GM18873 (cell line): ENCODE data around the gene CDC14B.
"Not testable (repeated sequence)": the region's sequence is repeated elsewhere in the genome, so short reads cannot be mapped to it uniquely, and the experiment has no call there.

Experiments
- ATAC-seq: cut with Tn5 transposase; IDR thresholded peaks from one replicate; pipeline ENCODE4 v1.9.1; 2021; ENCODE audit warnings: mild to moderate bottlenecking, moderate library complexity, moderate number of reproducible peaks; ENCODE audit not compliant: unreplicated experiment, low FRiP score

Gene CDC14B

DNA sequence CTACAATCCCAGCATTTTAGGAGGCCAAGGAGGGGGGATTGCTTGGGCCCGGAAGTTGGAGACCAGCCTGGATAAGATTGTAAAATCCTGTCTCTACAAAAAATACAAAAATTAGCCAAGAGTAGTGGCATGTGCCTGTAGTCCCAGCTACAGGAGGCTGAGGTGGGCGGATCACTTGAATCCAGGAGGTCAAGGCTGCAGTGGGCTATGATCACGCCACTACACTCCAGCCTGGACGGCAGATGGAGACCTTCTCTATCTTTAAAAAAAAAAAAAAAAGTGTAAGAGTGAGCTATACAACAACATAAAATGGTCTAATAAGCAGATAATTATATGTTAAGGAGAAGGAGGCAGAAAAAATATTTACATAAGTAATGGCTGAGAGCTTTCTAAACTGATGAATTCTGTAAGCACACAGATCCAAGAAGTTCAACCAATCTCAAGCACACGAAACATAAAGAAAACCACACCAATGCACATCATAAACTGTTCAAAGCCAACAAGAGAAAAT, 23.0 kb downstream of the CDC14B start:
- ATAC-seq: no peak

DNA sequence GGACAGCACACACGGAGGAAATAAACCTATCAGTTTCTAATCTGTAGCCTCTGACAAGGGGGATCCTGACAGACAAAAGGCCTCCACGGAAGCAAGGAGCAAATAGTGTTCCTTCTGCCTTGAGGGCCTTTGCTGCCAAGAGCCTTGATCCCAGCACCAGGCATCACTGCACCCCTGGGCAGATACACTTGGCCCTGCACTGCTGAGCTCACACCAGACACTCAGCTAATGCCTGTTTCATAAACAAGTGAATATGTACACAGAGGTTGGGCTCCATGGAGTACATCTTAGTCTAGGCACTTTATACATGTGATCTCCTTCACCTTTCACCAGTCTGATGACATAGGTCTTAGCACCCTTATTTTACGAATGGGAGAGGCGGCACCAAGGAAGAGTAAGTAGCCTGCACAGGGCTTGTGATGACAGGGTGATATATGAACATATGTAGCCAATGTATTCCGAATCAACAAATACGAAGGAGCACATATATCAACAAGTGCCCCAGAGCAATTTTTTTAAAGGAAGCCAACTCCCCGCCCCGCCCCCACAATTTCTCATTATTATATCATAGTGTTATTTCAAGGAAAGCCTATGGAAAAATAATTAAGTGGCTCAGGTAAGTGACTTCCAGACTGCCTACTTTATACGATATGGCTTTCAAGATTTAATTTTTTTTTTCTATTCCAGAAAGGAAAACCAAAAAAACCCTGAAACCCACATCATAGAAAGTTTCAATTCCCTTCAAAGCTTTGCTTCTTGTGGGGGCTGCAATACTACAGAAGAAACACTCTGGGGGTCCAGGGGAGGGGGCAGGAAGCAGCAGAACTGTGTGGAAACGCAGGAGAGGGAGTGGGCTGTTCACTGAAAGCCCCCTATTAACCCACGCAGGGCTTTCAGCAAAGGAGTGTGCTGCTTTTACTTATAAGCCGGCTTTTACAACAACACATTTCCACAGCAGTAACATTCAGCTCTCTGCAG, 32.0 kb downstream of the CDC14B start:
- no peak for ATAC-seq

DNA sequence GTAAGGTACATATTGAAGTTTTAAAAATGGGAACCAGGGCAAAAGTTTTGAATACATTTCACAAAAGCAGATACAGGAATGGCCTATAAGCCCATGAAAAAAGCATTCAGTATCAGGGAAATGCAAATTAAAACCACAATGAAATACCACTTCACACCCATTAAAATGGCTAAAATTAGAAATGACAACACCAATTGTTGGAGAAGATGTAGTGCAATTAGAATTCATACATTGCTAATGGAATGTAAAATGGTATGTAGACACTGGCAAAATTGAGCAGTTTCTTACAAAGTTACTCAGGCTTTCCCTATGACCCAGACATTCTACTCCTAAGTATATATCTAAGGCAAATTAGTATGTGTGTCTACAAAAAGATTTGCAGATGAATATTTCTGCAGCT, 34.2 kb downstream of the CDC14B start:
- no peak for ATAC-seq

DNA sequence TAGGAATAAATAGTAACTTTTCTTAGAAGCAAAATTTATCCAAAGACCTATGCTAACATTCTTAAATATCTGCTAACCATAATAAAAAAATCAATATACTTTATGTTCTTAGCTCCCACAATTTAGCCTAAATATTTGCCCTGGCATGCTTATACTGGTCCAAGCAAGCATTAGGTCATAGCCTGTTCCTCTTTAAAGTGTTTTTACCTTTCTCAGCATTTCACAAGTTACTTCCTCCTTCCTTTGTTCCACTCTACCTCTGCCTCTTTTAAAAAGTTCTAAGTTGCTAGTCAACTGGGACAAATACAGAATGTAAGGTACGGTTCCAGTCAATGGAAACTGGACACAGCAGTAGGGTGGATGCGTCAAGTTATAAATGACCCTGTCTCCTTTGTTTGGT, 37.4 kb downstream of the CDC14B start:
- not testable (repeated sequence) for ATAC-seq

DNA sequence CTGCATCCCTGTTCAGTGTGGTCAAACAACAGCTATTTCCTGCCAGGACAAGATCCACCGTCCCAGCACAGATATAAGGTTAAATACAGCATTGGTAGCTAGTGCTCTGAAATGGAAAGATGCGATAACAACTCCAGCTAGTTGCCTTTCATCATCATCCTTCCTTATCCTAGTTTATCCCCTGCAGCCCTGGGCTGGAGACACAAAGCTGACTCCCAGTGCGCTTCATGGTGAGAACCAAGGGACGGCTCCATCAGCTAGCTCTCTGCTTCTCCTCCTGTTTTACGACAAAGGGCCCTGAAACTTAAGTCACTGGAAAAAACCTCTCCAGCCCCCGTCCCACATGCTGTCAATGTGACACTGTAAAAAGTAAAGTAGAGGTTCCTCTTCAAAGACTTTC, 37.9 kb downstream of the CDC14B start:
- no peak for ATAC-seq

DNA sequence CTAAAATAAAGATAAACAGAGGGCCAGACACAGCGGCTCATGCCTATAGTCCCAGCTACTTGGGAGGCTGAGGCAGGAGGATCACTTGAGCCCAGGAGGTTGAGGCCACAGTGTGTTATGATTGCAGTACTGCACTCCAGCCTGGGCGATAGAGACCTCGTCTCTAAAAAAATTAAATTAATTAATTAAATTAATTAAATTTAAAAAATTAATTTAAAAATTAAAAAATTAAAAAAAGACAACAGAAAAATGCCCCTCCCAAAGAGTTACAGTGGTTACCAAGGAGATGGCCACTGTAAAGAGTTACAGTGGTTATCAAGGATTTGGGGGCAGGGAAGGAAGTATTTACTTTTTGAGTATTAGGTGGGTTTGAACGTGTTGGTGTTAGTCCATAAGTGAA, 38.3 kb downstream of the CDC14B start:
- ATAC-seq: no peak

DNA sequence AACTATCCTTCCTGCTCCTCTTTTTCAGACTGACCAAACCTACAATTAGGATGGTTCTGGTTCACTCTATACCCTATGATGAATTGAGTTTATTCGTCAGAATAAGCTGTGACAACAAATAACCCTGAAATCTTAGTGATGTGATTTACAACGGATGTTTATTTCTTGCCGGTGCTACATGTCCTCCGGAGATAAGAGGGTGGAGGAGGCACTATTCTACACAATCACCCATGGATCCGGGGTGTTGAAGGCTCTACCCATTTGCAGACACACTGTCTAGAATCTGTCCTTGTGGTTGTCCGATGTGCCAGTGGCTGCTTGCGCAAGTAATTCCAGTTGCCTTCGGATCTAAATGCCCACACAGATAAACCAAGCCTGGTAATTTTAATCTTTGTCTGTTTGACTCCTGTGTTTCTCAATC, 44.7 kb downstream of the CDC14B start:
- no peak for ATAC-seq

DNA sequence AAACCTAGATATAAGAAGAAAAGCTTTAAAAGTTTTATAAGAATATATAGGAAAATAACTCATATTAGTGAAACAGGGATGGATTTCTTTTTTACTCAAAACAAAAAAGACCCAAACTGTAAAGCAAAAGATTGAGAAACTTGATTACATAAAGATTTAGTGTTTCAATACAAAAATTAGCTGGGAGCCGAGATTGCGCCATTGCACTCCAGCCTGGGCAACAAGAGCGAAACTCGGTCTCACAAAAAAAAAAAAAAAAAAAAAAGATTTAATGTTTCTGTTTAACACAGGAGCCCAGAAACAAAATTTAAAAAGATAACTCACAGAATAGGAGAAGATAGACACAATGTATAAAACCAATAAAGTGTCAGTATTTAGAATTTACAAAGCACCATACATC, 45.2 kb downstream of the CDC14B start:
- no peak for ATAC-seq

DNA sequence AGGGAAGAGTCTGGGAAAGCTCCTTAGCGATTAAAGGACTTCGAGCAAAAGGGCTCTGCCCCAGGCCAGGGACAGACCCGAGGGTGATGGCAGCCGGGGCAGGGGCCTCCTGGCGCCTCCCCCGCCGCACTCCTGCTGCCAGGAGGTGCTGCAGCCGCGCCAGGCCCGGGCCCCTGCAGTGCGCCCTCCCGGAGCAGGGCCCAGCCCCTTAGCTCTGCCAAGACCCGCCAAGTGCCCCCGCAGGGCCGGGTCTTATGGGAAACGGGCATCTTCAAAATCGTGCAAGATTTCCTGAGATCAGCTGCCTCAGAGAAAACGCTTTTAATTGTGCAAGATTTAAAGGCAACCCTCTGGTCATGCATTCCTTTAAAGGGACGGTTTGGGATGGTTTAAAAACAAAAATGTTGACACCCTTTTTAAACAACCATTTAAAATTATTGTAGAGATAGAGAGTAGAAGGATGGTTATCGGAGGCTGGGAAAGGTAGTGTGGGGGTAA, 52.4 kb downstream of the CDC14B start:
- peak; percentile 26 for ATAC-seq

DNA sequence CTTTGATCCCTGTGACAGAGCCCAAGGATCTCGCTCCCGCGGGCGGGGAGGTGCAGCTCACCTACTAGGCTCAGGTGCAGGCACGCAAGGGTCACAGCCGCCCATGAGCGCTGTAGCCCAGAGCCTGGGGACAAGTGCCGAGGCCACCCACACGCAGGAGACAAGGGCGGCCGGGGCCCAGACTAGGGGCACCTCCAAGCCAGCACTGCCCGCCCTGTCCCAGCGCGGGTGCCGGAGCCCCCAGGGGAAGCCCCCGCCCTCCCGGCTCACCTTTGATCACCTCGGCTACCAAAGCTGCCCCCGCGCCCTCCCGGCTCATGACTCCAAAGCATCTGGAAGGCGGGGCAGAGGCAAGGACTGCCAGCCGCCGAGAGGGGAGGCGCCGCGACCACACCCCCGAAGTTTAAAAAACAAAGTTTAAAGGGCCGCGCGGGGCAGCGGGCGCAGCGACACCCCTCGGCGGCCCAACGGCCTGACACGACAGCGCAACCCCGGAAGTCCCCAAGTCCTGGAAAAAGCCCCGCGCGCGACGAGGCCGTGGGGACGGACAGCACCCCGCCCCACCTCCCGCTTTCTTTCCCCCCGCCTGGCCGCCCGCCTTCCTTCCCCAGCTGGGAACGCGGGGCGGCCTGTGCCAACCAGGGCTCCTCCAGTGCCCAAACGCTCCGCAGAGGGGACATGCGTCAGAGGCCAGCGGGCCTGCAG, 53.0 kb downstream of the CDC14B start:
- ATAC-seq: peak; percentile 64

DNA sequence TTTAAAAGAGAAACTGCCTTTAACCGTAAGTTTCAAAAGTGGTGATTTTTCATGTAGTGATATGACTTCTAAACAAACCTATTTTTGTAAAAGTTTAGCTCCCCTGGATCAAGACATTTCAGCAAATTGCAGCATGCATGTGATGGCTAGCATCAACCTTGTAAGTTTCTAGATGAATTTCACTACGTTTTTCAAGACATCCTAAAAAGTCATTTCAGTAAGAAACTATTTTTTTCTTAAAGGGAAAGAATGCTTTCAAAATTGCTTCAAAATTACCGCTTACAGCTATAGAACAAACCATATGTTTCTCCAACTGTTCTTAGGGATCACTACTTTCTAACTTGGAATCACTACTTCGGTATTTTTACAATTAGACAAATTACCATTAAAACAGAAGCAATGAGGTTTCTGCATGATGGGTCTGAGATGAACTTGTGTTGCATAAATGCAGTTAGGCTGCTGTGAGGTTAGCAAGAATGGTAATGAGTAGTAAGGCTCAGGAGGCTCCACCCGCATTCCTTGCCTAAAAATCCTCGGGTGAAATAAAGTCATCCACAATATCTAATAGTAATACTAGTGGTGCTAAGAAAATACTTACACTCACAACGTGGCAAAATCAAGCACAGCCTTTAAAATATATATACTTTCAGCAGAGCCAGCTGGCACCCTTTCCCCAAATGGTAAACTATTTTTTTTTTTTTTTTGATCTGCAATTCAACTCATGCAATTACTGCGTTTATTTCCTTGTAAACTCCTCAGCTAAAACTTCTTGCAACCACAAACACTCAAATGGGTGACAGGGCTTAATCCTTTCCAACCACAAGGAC, 53.8 kb downstream of the CDC14B start:
- no peak for ATAC-seq

DNA sequence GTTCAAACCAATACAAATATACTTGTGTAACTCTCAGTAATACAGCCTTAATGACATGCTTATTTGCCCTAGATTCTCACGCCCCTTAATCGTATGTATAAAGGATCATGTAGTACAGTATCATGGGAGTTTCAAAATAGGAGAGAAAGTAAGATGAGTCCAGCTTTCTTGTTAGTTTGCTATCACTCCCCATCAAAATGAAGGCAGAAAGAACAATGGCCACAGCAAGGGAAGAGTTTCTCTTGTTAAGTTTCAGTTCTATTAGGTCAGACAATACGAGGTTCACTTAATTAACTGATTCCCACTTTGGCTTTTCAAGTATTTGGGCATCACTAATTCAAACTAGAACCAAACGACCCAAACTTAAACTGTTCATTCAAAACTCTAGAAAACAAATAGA, 55.4 kb downstream of the CDC14B start:
- ATAC-seq: no peak

DNA sequence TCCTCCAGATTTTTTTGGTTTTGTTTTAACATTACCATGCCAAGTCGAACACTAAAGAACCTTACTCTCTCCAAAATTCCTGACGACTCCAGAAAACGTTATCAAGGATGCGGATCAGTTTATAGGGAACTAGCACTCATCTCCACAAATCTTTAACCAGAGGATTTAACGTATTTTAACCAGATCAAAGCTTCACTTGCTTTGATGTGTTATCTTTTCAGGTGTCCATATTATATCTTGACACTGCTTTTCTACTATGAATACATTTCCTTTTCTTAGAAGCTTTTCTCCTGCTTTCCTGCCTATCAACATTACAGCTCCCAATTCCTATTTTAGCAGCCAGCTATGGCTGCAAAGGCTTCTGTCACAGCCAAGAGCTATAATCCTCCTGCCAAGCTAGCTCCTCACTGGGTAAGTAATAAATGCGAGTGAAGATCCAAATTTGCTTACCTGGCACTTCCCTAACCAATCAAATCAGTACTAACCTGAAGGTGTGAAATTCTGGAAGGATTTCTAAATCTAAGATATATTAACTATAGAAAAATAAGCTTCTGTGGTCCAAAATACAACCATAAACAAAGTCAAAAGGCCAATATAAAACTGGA, 60.2 kb downstream of the CDC14B start:
- ATAC-seq: no peak

DNA sequence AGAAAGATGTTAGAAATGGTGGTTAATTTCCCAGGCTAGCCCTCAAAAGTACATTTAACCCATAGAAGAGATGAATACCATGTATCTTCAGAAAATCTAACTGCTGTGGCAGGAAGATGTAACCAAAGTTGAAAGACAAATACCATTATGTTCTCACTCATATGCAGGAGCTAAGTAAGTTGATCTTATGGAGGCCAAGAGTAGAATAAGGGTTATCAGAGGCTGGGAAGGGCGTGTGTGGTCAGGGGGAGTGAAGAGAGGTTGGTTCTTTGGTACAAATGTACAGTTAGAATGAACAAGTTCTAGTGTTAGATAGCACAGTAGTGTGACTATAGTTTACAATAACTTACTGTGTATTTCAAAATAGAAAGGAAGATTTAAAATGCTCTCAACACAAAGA, 61.7 kb downstream of the CDC14B start:
- ATAC-seq: no peak

DNA sequence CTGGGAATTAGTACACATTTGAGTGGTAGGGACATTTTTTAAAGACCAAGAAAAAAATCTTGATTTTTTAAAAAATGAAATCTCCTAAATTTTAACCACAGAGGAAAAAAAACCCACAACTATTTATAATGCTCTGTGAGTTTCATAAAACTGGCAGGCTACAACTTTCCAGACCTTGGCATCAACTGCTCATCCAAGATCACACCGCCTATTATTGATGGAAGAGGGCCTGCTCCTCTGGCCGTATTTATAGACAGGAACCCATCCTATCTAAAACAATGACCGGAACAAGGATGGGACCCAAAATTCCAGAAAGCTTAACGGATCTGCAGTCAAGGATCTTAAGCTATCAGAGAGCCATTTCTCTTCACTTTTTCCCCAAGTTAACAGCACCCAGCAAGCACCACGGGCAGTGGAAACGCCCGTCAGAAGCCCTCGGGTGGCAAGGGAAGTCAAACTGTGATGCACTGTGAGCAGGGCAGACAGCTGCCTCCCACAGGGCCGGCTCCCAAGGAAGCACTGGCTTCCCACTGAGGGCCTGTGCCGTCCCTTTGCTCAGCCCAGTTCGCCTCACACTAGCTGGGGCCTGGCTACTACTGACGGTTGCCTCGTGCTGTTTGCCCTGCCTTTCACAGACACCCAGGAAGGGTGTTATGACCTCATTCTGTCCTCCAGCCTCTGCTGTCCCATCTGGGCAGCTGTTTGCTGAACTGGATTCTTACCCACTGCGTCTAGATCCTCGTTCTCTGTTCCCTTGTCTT, 62.8 kb downstream of the CDC14B start:
- ATAC-seq: no peak

DNA sequence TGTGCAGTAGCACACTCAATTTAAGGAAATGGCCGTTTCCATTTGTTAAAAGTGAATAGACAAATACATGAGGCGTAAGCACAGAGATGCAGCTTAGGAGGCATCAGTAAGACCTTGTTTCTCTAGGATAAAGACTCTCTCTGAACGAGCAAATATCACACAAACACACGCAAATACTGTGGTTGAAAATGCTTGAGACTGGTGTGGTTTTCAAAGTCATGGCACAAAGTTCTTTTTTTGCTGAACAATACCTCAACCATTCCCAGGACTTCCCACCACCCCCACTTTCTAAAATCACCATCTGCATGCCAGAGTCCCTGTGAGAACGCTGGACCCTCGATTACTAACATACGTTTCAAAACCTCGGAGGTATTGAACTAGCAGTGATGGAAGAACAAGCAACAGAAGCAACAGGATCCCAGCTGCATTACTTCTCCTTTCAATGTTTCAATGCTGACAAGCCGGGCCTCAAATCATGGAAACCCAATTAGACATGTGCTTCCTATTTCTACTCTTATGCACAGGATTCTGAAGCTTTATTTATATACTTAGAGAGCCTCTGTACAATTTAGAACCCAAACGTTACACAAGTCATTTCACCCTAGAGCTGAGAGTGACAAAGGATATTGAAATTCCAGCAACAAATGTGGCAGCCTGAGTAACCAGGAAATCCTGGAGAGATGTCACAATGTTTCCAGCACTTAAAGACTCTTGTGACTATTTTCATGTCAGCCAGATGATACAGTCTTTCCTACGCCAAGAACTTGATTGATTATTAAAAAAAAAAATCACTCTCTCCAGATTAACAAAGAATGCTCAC, 63.9 kb downstream of the CDC14B start:
- ATAC-seq: no peak

DNA sequence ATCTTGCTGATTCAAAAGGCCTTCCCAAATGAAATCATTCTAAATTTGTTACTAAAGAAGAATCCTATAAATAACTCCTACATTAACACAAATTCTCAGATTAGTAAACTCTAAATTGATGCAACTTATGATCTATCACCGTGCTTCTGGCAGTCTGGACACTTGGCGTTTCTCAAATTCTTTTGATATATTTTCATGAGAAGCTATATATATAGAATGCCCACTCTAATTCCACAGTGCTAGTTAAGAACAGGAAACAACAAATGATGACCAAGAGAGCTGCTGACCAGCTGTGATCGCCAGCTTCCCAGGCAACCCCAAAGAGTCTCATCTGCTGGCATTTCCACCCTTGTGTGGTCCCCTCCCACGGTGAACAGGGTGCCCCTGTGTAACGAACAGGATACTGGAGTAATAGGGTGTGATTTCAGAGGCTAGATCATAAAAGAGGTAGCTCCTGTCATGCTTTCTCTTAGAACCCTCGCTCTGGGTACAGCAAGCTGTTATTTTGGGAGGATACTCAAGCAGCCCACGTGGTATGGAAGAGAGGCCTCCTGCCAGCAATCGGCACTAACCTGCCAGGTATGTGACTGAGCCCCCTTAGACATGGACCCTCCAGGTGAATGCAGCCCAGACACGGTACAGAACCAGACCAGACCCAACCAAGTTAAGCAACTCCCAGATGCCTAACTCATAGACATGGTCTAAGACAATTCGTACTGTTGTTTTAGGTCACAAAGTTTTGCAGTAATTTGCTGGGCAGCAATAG, 64.7 kb downstream of the CDC14B start:
- ATAC-seq: no peak

DNA sequence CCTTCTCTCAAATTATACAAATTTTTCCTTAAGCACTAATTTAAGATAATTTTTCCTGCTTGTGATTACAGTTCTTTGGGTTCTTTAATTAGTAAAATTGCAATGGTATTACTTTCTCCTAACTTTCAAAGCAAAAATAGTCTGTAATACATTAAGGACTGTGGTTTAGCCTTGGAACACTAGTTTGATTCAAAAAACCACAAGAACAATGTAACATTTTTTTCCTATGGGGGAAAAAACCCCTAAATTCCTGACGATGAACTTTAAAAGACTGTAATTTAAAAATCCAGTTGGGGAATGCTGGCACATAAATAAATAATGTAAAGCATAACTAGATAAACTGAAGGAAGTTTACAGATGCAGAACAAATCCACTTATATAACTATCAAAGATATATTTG, 65.3 kb downstream of the CDC14B start:
- no peak for ATAC-seq
